ENCODE data around the gene DIDO1.

Gene DIDO1

GRCh38 chr20:62949962-62950361, 23.7 kb upstream of the DIDO1 start:
- no peak for DNase-seq

- no peak for DNase-seq
These were observed 23.0 kb upstream of the DIDO1 start for GRCh38 chr20:62949153-62949821.

GRCh38 chr20:62947532-62948300, 21.4 kb upstream of the DIDO1 start:
- DNase-seq = no peak

- DNase-seq = no peak
These were observed 20.6 kb upstream of the DIDO1 start for GRCh38 chr20:62946918-62947317.

GRCh38 chr20:62945771-62946339, 19.6 kb upstream of the DIDO1 start:
- DNase-seq = no peak

- no peak for DNase-seq
These were observed 18.4 kb upstream of the DIDO1 start for GRCh38 chr20:62944746-62945145.

- no peak for DNase-seq
These were observed 17.9 kb upstream of the DIDO1 start for GRCh38 chr20:62944184-62944583.

GRCh38 chr20:62943396-62943795, 17.1 kb upstream of the DIDO1 start:
- no peak for DNase-seq

GRCh38 chr20:62942456-62942855, 16.2 kb upstream of the DIDO1 start:
- no peak for DNase-seq

GRCh38 chr20:62941792-62942191, 15.5 kb upstream of the DIDO1 start:
- no peak for DNase-seq

- no peak for DNase-seq
These were observed 14.6 kb upstream of the DIDO1 start for GRCh38 chr20:62940875-62941274.

GRCh38 chr20:62938105-62938888, 12.0 kb upstream of the DIDO1 start, which contains the start of gene GID8:
Gene GID8, plus strand, starts transcription at chr20:62938147. Its CDS starts 3,356 bp downstream, at chr20:62941503.
- DNase-seq = peak; percentile 57

- peak; percentile 98 for DNase-seq
These were observed 11.2 kb upstream of the DIDO1 start for GRCh38 chr20:62937268-62938104.

GRCh38 chr20:62935968-62936585, 9.8 kb upstream of the DIDO1 start:
- no peak for DNase-seq

GRCh38 chr20:62935204-62935967, 9.1 kb upstream of the DIDO1 start:
- DNase-seq = no peak

GRCh38 chr20:62933966-62934365, 7.7 kb upstream of the DIDO1 start:
- DNase-seq = no peak

GRCh38 chr20:62931464-62931863, 5.2 kb upstream of the DIDO1 start:
- no peak for DNase-seq

GRCh38 chr20:62929051-62929538, 2.8 kb upstream of the DIDO1 start:
- peak; percentile 61 for DNase-seq

GRCh38 chr20:62928246-62928939, 2.1 kb upstream of the DIDO1 start:
- DNase-seq = no peak

GRCh38 chr20:62927128-62927705, 912 bp upstream of the DIDO1 start:
- DNase-seq = no peak
